ENCODE results near the gene FXYD6.

The FXYD6 gene

DNA sequence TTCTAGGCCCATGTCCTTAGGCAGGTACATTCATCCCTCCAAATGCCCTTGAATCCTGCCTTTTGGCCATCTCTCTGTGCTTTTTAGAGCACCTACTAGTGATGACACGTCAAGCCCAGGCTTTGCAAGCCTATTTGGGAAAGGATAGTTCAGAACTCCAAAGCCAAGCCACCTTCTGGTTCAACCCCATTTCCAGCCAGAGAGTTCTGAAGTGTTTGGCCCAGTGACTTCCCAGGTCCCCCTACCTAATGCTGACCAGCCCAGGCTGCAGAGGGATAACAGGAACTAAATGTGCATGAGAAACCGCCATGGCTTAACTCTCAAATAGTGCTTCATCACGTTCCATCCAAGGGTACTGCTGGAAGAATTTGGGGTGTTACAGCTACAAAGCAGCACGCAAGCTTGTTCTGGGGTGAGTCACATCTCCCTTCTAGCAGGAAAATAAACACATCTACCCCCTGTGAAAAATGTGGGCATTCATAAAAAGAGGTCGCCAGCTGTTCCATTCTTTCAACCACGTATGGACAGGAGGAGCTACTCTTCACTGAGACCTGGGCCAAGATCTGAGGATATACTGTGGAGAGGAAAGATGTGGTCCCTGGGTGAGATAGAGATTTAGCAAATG lies 2.0 kb upstream of the FXYD6 start:
- no peaks in the 10 kb centered on the region for H3K9me3 ChIP-seq
- H3K4me1 ChIP-seq (ENCODE audit: control insufficient read depth in 1 of 2, insufficient read depth in 1 of 2, low read depth in 1 of 2, low read length in 1 of 2), result peaks cover 5 to 9% of the 10 kb centered on the region in 2 experiments
- no peak overlapping the region for H3K27ac ChIP-seq
- peaks cover 100% of the 10 kb centered on the region for H3K27me3 ChIP-seq
- TF ChIP-seq, protein P1, sequence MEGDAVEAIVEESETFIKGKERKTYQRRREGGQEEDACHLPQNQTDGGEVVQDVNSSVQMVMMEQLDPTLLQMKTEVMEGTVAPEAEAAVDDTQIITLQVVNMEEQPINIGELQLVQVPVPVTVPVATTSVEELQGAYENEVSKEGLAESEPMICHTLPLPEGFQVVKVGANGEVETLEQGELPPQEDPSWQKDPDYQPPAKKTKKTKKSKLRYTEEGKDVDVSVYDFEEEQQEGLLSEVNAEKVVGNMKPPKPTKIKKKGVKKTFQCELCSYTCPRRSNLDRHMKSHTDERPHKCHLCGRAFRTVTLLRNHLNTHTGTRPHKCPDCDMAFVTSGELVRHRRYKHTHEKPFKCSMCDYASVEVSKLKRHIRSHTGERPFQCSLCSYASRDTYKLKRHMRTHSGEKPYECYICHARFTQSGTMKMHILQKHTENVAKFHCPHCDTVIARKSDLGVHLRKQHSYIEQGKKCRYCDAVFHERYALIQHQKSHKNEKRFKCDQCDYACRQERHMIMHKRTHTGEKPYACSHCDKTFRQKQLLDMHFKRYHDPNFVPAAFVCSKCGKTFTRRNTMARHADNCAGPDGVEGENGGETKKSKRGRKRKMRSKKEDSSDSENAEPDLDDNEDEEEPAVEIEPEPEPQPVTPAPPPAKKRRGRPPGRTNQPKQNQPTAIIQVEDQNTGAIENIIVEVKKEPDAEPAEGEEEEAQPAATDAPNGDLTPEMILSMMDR (IDR thresholded peaks at IDR 0.05), result no peak
- H3K36me3 ChIP-seq, result no peaks in the 10 kb centered on the region
- H3K4me3 ChIP-seq (ENCODE audit: low read depth in 1 of 2, low read length in 1 of 2), result no peak overlapping the region

DNA sequence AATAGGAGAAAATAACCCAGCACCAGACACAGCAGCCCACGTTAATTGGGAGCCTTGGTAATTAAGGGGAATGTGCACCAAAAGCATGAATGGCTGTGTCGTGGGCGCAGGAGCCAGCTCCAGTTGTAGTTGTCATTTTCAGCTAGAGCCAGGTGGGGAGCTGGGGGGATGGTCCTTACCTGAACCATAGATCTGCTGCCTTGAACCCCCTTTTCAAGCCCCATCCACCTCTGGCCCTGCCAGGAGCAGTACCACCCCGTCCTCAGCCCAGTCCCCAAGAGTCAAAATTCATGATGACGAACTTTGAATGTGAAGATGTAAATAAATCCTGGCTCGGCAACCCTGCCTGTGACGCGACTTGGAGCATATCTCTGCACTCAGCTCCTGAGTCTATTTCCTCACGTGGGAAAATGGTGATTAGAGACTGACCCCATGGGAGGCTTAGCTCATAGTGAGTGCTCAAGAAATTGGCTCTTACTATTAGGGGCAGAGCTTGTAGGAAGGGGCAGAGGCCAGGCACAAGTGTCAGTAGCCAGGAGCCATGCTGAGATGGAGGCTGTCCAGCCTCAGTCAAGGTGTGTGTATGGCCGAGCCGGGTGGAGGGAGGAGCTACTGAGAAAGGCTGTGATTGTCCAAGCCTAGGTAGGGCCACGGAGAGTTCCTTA lies 794 bp upstream of the FXYD6 start:
- Histone ChIP-seq H3K27me3 (peaks cover 99% of the 10 kb centered on the region), H3K27ac (no peak overlapping the region), H3K9me3 (no peaks in the 10 kb centered on the region), H3K4me3 (ENCODE audit: low read depth in 1 of 2, low read length in 1 of 2) (no peak overlapping the region), H3K4me1 (ENCODE audit: control insufficient read depth in 1 of 2, insufficient read depth in 1 of 2, low read depth in 1 of 2, low read length in 1 of 2) (peaks cover 5 to 14% of the 10 kb centered on the region in 2 experiments), H3K36me3 (no peaks in the 10 kb centered on the region)
- TF ChIP-seq, protein P1 (IDR thresholded peaks at IDR 0.05), result no peak

DNA sequence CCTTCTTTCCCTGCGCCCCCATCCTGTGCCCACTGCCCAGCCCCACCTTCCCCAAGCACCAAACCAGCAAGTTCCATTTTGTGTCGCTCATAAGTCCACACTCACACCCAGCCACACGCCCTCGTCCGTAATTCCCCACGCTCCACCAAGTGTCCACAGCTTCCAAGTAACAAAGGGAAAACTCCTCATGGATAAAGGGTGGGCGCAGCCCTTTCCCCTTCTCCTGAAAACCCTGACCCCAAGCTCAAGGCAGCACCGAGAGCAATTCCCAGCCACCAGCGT lies 458 bp downstream of the FXYD6 start:
- no peak overlapping the region for H3K27ac ChIP-seq
- no peak overlapping the region for H3K4me3 ChIP-seq (ENCODE audit: low read depth in 1 of 2, low read length in 1 of 2)
- H3K4me1 ChIP-seq (ENCODE audit: control insufficient read depth in 1 of 2, insufficient read depth in 1 of 2, low read depth in 1 of 2, low read length in 1 of 2), result peaks cover 5 to 14% of the 10 kb centered on the region in 2 experiments
- H3K27me3 ChIP-seq, result peaks cover 92% of the 10 kb centered on the region
- no peaks in the 10 kb centered on the region for H3K9me3 ChIP-seq
- TF ChIP-seq, protein P1 (IDR thresholded peaks at IDR 0.05), result no peak
- no peaks in the 10 kb centered on the region for H3K36me3 ChIP-seq

DNA sequence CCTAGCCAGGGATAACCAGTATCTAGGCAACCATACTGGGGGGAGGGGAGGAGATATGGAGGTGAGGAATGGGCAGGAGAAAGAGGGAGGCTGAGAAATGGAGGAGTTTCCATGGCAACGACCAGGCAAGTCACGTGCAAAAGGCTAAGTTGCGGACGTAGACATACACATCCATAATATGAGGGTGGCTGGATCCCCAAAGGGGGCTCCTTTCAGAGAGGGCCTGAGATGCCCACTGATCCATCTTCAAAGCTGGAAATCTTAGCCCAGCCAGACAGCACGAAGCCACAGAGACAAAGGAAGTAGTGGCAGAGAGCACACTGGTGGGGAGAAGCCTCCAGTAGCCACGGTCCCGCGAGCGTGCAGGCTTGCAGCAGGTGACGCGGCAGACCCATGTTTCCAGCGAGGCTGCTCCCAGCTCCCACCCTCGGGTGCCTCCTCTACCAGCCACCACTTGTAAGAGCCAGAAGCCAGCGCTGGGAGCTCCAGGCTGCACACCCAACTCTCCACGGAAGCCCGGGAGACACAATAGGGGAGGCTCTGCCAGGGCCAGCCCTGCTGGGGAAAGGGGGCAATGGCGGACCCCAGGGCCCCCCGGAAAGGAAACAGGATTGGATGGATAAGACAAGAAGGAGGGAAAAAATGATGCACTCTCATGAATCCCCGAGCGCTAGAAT lies 938 bp downstream of the FXYD6 start:
- Histone ChIP-seq H3K9me3 (no peaks in the 10 kb centered on the region), H3K27me3 (peaks cover 87% of the 10 kb centered on the region), H3K27ac (no peak overlapping the region), H3K4me3 (ENCODE audit: low read depth in 1 of 2, low read length in 1 of 2) (no peak overlapping the region), H3K4me1 (ENCODE audit: control insufficient read depth in 1 of 2, insufficient read depth in 1 of 2, low read depth in 1 of 2, low read length in 1 of 2) (peaks cover 5 to 14% of the 10 kb centered on the region in 2 experiments), H3K36me3 (no peaks in the 10 kb centered on the region)
- TF ChIP-seq, protein P1 (IDR thresholded peaks at IDR 0.05), result no peak

DNA sequence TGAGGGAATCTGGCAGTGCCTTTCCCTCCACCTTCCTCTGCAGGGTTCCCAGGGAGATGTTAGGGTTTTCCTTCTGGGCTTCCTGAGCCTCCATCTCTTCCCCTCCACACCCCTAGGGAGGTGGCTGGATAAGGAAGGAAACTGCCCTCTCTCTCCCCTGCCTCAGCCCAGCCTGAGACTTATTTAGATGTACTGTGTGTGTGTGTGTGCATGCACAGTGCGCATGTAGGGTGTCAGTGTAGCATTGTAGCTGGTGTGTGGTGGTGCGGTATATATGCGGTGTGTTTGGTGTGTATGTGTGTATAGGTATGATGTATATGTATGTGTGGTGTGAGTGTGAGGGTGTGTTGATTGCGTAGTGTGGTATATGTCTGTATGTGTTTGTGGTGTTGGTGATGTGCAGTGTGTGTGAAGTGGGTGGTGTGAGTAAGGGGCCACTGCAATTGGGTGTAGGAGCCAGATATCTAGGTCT lies 1.5 kb downstream of the FXYD6 start:
- Histone ChIP-seq H3K4me1 (ENCODE audit: control insufficient read depth in 1 of 2, insufficient read depth in 1 of 2, low read depth in 1 of 2, low read length in 1 of 2) (peaks cover 5 to 14% of the 10 kb centered on the region in 2 experiments), H3K27ac (no peak overlapping the region), H3K27me3 (peaks cover 81% of the 10 kb centered on the region)

More for the DNA sequence above, 1.5 kb downstream of the FXYD6 start:
- H3K36me3 ChIP-seq, result no peaks in the 10 kb centered on the region
- TF ChIP-seq, protein P1 (IDR thresholded peaks at IDR 0.05), result no peak
- no peaks in the 10 kb centered on the region for H3K9me3 ChIP-seq
- H3K4me3 ChIP-seq (ENCODE audit: low read depth in 1 of 2, low read length in 1 of 2), result no peak overlapping the region
